NOMO-1 (cell line): ENCODE results near the gene ZCCHC24.
"Not testable (repeated sequence)": the region's sequence is repeated elsewhere in the genome, so short reads cannot be mapped to it uniquely, and the experiment has no call there.

Experiments
- DNase-seq, 2 experiments: peaks; one replicate each; lab custom pipeline; 2025; ENCODE audit not compliant: unreplicated experiment in 2 of 2; lab: John Stamatoyannopoulos, UW

The ZCCHC24 gene

DNA sequence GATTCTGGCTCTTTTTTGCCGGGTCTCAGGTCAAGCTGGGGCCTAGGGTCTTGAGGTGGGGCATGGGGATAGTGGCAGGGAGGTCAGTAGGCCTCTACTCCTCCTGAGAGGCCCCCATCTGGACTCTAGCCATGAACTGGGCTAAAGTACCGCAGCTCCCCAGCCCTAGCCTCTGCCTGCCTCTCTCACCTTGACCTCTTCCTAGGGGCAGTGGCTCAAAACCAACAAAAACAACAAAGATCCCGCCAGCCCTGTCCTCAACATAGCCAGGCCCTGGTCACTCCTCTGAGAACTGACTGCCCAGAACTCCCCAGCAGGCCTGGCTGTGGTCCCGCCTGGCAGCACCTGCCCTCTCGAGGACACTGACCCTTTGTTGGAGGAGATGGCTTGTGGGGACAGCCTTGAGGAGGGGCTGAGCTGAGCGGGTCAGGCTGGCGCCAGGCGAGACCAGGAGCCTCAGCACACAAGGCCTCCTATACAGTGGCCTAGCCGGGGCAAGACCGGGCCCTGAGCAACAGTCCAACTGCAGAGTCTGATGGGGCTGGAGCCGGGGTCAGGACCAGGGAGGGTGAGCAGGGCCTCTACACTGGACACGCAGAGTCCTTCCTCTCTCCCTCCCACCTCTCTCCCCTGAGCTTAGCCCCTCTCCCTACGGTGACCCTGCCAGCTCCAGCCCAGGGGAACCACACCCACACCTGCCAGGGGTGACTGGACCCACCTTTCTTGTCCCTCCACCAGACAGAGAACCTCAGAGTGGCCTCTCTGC lies 109.8 kb downstream of the ZCCHC24 start:
- no peak for DNase-seq

DNA sequence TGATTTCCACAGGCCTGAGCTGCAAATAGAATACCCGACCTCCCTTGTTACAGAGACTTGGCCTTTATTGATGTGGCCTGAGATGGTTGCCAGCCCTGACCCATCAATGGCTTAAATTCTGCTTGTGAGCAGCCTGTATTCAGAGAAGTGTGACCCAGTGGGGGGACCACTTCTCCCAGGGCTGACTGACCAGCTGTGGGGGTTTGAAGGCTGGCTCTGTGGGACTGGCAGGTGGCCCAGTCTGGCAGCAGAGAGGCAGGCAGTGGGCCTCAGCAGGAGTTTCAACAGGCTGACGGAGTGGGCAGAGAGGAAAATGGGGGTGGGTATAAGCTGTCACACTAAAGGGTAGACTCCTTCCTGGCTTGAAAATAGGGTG lies 110.3 kb downstream of the ZCCHC24 start:
- no peak for DNase-seq

DNA sequence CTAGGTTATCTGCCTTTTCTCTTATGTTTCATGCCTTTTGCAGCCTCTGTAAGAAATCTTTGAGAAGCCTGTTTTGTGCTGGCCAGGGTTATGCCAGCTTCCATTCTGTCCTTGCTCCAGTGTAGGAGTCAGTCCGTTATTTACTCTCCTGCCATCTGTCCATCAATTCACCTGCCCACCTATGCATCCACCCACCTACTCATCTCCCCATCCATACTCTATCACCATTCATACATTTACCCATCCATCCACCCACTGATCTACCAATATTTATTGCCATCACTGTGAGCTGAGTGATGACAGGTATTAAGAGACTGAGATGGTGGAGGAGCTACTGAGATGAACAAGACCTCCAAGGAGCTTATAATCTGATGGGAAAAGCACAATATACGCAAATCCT lies 110.9 kb downstream of the ZCCHC24 start:
- DNase-seq, result no peak

DNA sequence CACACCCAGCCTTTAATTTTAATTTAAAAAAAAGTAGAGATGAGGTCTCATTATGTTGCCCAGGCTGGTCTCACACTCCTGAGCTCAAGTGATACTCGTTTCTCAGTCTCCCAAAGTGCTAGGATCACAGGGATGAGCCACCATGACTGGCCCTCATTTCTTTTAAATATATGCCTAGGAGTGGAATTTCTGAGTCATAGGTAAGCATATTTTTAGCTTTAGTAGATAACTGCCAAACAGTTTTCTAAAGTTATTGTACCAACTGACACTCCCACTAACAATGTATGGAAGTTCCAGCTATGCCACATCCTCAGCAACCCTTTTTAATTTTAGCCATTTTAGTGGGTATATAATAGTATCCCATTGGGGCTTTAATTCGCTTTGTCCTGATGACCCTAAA lies 111.9 kb downstream of the ZCCHC24 start:
- no peak for DNase-seq

DNA sequence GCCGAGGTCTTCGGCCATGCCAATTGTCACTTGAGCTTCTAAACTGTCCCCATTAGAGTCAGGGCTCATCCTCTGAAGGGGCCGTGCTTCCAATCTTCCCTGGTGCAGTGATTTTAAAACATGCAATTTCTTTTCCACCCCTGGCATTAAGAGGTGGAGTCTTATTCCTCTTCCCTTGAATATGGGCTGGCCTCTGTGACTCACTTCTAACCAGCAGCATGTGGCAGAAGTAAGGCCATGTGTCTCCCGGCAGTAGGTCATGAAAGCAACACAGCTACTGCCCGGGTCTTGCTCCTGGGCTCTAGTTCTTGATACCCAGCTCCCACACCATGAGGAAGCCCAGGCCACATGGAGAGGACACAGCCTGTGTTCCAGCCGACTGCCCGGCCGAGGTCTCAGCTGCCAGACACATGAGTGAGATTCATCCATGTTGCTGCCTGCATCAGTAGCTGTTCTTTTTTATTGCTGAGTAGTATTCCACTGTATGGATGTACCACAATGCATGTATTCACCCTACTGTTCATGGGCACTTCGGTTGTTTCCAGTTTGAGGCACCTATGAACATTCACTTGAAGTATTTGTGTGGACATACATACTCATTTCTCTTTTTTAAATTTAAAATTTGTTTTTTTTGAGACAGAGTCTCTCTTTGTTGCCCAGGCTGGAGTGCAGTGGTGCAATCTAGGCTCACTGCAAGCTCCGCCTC lies 112.7 kb downstream of the ZCCHC24 start:
- DNase-seq, result not testable (repeated sequence)
